D341Med (cell line): ENCODE data around the gene CWC27.
"Not testable (repeated sequence)": the region's sequence is repeated elsewhere in the genome, so short reads cannot be mapped to it uniquely, and the experiment has no call there.

Source experiments
- DNase-seq: peaks from one replicate; pipeline ENCODE4 v3.0.0; 2012; ENCODE audit warnings: low spot score

The CWC27 gene

GRCh38 chr5:64838803-64839202, 70.1 kb downstream of the CWC27 start:
- no peak for DNase-seq

GRCh38 chr5:64839936-64840335, 71.2 kb downstream of the CWC27 start:
- DNase-seq: no peak

DNA sequence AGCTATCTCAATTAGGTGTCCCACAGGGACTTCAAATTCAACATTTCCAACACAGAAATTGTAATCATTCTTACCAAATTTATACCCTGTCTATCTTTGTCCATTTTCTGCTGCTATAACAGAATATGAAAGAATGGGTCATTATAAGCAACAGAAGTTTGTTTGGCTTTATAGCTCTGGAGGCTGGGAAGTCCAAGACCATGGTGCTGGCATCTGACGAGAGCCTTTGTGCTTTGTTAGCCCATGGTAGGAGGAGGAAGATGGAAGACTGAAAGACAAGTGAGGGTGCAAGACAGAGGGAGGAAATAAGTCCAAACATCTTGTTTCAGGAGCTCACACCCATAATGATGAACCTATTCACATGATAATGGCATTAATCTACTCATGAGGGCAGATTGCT, 72.2 kb downstream of the CWC27 start:
- DNase-seq: no peak

DNA sequence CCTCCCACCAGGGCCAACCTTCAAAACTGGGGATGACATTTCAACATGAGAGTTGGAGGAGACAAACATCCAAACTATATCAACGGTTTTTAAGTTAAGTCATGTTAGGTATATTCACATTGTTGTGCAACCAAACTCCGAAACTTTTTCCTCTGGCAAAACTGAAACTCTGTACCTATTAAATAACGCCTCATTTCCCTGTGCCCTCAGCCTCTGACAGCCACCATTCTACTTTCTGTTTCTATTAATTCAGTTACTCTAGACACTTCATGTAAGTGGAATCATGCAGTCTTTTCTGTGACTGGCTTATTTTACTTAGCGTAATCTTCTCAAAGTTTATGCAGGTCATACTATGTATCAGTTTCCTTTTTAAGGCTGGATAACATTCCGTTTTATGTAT, 85.0 kb downstream of the CWC27 start:
- DNase-seq: no peak

DNA sequence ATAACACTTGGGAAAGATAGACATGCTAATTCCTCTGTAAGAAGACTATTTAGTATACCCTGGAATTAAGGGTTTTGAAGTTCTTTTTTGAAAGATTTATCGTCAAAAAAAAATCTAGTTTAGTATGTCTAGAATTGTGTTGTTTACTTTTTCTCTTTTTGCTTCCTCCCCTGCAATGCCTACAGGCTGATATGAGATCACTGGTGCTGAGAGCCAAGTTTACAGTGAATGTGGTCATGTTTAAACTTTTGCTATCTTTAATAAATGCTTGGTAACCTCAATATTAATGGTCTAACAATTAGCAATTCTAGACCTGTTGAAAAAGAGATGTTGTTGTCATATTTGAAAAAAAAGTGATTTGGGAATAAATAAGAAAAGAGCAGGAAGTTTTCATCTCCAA, 86.1 kb downstream of the CWC27 start:
- no peak for DNase-seq

DNA sequence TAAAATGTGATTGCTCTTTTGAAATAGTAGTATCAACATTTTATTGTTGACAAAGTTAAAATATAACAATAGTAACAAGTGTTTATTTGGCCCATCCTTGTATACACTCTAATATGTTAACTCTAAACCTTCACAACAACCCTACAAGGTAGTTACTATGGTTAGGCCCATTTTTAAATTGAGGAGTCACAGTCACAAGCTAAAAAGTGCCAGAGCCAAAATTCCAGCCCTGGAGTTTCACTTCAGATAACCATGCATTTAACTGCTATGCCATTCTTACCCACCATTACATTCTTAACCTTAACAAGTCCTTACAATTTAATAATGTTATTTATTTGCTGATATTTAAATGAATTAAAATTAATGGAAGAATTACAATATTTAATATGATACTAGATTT, 91.2 kb downstream of the CWC27 start:
- no peak for DNase-seq

- no peak for DNase-seq
Observed at GRCh38 chr5:64861281-64861680, 92.6 kb downstream of the CWC27 start.

DNA sequence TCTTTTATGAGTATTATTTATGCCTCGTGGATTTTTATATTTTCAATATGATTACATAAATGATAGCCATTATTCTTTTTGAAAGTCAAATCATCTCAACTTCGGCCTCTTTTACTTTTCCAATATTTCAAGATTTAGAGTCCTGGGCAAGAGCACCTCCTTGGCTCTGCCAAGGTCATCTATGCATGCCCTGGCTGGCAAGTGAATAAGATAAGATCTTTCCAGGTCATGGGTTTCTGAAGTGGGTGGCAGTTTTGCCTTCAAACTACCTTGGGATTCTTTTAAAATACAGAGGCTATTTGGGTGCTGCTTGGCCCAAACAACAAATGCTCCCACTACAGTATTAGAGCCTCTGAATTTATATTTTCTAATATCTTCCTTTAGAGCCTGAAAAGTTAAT, 95.4 kb downstream of the CWC27 start:
- DNase-seq: no peak

DNA sequence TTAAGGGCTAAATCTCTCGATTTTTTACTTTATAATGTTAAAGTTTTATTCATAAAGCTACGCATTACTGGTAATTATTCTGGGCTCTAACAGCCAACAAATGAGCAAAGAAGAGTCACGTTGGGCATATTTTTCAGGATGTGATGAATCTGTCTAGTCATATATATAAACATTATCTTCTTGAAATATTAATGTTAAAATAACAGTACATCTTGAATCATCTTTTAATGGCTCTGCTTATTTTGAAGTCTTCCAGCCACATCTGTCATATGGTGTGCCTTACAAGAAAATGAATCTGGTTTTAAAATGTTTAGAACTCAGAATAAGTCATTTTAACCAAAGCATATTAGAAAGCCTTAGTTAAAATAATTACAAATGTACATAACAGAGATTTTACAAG, 96.9 kb downstream of the CWC27 start:
- DNase-seq: no peak

DNA sequence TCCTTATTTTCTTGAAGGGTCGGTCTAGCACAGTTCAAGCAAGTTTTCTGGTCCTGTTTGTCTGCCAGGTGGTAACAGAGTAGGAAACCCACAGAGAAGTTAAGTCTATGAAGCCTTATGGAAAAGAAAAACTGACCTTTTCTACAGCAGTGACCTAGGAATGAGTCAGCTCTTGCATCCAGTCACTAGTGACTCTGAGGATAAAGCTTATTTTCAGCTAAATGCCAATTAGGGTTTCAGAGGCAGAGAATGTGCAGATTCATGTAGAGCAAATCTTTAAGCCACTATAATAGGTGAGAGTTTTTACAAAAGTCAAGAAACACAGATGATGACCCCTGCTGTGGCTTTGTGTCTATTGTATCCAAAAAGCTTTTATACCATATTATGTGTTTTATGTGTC, 100.7 kb downstream of the CWC27 start:
- no peak for DNase-seq

DNA sequence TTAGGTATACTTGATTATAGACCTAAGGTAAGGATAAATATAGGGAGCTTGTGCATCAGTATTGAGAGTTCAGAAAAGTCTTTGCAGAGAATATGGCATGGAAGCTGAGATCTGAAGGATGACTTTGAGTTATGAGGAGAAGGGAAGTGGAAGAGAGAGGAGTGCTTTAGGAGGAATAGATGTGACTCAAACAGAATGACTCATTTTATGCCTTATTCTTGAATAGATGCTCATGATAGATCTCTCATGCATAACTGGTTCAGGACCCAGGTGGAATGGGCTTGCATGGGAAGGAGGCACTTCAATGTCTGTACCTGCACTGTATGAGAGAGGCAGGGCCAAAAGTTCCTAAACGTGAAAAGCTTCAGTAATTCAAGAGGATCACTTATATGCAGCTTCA, 103.3 kb downstream of the CWC27 start:
- no peak for DNase-seq

DNA sequence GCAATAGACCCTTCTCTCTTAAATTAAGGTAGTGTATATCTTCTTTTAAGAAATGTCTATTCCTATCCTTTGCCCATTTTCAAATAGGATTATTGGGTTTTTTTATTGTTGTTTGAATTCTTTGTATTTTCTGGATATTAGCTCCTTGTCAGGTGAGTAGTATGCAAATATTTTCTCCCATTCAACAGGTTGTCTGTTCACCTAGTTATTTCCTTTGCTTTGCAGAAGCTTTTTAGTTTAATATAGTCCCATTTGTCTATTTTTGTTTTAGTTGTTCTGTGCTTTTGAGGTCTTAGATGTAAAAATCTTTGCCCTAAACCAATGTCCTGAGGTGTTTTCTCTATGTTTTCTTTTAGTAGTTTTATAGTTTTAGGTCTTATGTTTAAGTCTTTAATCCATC, 104.7 kb downstream of the CWC27 start:
- DNase-seq: no peak

DNA sequence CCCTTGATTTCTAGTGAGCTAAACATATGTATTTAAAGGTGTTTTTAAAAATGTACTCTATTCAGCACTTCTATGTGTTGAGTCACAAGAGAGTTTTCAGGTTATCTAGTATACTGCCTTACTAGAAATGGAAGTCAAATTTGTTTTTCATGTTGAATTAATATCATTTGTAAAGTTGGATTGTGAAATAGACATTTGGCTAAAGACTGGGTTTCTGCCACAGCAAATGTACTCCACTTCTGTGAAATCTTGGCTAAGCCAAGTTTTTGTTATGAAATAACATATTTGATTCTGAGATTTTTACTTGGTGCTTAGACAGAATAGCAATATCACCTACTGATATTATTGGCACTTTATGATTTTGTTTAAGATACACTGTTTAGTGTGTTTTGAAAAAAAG, 106.0 kb downstream of the CWC27 start:
- DNase-seq: no peak

DNA sequence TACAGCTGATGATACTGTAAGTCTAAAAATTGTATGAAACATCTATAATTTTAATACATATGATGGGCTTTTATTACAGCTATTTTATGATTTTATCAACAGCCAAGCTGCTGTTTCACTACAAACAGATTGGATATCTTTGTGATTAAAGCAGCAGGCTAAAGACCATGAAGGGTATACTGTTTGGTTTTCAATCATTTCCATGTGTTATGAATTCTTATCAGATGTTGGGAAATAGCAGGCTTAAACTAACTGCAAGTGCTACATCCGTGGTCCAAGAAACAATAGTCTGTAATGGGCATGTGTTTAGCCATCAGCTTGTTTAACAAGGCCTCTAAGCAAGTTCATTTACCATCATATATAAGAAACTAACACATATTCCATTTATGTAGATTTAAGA, 107.5 kb downstream of the CWC27 start:
- DNase-seq: no peak

GRCh38 chr5:64880821-64881220, 112.1 kb downstream of the CWC27 start:
- DNase-seq: no peak

DNA sequence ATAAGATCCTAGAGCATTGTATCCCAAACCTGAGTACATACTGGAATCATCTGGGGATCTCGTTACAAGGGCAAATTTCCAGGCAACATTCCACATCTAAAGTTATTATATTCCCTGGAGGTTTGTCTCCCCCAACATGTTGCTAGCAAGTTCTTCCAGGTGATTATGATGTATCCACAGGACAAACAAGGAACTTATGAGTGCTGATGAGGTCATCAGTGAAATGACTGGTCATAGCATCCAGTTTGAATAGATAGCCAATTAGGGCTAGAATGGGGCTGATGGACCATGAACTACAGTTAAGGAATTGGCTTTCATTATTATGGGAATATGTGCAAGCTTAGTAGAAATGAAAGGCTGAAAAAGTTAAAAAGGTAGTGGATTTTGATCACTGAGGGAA, 115.2 kb downstream of the CWC27 start:
- DNase-seq: no peak

- DNase-seq: no peak
Observed at GRCh38 chr5:64884541-64884940, 115.8 kb downstream of the CWC27 start.

GRCh38 chr5:64887910-64888309, 119.2 kb downstream of the CWC27 start:
- DNase-seq: no peak

DNA sequence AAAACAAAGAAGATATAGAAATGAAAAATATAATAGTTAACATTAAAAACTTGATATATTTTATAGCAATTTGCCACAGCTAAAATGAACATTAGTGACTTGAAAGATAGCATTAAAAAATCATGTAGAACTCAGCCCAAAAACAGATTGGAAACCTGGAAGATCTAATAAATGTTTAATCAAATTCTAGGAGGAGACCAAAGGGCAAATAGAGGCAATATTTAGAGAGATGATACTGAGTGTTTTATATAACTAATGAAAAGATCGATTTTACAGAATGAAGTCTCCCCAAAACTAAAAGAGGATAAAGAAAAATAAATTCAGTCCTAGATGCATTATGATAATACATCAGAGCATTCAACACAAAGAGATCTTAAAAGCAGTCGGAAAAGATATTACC, 127.0 kb downstream of the CWC27 start:
- no peak for DNase-seq

DNA sequence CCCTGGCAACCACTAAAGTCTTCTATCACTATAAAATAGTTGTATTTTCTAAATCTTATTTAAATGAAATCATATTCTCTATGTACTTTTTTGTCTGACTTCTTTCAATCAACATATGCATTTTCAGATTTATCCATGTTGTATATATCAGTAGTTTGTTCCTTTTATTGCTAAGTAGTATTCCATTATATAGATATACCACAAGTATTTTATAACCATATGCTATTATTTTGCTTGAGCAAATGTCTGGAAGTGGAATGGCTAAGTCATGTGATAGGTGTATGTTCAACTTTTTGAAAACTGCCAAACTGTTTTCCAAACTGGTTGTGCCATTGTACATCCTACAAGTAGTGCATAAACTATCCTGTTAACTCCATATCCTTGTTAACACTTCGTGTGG, 131.1 kb downstream of the CWC27 start:
- no peak for DNase-seq

- no peak for DNase-seq
Observed at GRCh38 chr5:64900618-64901017, 131.9 kb downstream of the CWC27 start.

- DNase-seq: not testable (repeated sequence)
Observed at GRCh38 chr5:64907399-64907798, 138.7 kb downstream of the CWC27 start.

GRCh38 chr5:64914396-64914795, 145.7 kb downstream of the CWC27 start:
- no peak for DNase-seq

GRCh38 chr5:64918083-64918482, 149.4 kb downstream of the CWC27 start:
- DNase-seq: no peak

DNA sequence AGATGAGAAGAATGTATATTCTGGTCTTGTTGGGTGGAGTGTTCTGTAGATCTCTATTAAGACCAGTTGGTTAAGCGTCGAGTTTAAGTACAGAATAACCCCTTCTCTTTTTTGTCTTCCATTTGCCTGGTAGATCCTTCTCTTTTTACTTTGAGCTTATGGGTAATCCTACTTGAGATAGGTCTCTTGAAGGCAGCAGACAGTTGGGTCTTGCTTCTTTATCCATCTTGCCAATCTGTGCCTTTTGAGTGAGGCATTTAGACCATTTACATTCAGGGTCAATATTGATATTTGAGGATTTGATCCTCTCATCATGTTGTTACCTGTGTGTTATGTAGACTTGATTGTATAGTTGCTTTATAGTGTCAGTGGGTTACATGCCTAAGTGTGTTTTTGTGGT, 152.7 kb downstream of the CWC27 start:
- no peak for DNase-seq
